Endometrial microvascular endothelial cells (primary cell): Measurements from ENCODE around the gene SAPCD2. TPM values are rescaled to one million over a fixed set of nuclear protein-coding genes. Genes with fewer than 3 reads are reported as not detected.

Experiments used
- in situ Hi-C: cut with HindIII; loops from 2 replicates; pipeline ENCODE4 v1.10.0; 2017; ENCODE audit warnings: low sequenced_read_pairs, low pct_unique_long_range_greater_than_20kb; ENCODE audit errors: inconsistent ontology term
- total RNA-seq: library from RNA; depleted of rRNA; stranded (reverse); fragments of >200 nt; gene quantifications from one replicate; pipeline ENCODE4 v1.2.3, GENCODE V29; 2015; ENCODE audit errors: inconsistent ontology term

SAPCD2 gene
- total RNA-seq, 1 donor from 2014 or later: 38.5 TPM

GRCh38 chr9:137084526-137084925 lies 14.2 kb upstream of the SAPCD2 start:
- in situ Hi-C loops: no loop called here

GRCh38 chr9:137083394-137084004 lies 13.1 kb upstream of the SAPCD2 start:
- in situ Hi-C loops: no loop called here

- in situ Hi-C loops: no loop called here
Measured at GRCh38 chr9:137082925-137083290, 12.6 kb upstream of the SAPCD2 start.

GRCh38 chr9:137082222-137082924 lies 12.0 kb upstream of the SAPCD2 start:
- in situ Hi-C loops: no loop called here

GRCh38 chr9:137080260-137081122 lies 10.1 kb upstream of the SAPCD2 start:
- in situ Hi-C loops: no loop called here

DNA sequence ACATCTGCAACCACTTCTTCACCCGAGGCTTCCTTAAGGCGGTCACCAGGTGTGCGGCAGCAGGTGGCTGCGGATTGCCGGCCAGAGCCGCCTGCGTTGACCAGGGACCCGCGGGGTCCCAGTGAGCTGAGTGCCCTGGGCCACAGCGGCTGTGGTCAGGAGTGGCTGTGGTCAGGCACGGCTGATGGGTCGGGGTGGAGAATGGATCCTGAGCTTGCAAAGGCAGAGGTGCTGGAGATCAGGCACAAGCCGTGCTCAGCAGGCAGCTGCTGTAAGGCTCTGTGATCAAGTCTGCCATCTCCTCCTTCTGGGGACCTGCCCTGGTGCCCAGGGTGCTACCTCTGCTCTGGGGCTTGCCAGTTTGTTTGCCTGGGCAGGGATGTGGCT lies 9.0 kb upstream of the SAPCD2 start:
- in situ Hi-C loops: no loop called here

GRCh38 chr9:137078701-137079400 lies 8.5 kb upstream of the SAPCD2 start:
- in situ Hi-C loops: no loop called here

DNA sequence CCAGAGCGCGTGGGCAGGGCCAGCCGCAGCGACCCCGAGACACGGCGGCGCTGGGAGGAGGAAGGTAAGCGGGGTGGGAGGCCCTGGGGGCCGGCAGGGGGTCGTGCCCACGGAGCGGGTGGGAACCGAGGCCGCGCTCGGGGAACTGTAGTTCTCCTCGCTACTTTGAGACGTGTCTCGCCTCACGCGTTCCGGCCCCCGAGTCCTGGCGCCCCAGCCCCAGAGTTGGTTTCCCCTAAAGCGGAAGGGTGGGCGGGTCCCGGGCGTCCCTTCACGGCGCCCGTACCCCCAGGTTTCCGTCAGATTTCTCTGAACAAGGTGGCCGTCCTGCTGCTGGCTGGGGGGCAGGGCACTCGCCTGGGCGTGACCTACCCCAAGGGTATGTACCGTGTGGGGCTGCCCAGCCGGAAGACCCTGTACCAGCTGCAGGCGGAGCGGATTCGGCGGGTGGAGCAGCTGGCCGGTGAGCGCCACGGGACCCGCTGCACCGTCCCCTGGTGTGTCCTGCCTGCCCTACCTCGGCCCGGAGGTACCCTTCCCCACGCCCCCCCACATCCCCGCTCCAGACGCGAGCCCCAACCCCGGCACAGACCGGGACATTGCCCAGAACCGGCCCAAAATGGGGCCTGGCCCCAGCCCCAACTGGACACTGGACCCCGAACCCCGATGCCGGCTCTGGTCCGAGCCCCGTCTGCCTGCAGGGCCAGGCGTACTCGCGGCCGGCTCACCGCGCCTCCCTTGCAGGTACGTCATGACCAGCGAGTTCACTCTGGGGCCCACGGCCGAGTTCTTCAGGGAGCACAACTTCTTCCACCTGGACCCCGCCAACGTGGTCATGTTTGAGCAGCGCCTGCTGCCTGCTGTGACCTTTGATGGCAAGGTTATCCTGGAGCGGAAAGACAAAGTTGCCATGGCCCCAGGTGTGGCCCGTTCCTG lies 7.7 kb upstream of the SAPCD2 start:
- in situ Hi-C loops: no loop called here

- in situ Hi-C loops: no loop called here
Measured at GRCh38 chr9:137077010-137077747, 6.8 kb upstream of the SAPCD2 start, which contains the start of gene UAP1L1. Gene UAP1L1 (plus strand): TSS chr9:137077517. CDS start chr9:137077533, 16 bp downstream.

- in situ Hi-C loops: no loop called here
Measured at GRCh38 chr9:137076636-137077009, 6.3 kb upstream of the SAPCD2 start.

GRCh38 chr9:137075275-137075775 lies 5.0 kb upstream of the SAPCD2 start:
- in situ Hi-C loops: no loop called here

DNA sequence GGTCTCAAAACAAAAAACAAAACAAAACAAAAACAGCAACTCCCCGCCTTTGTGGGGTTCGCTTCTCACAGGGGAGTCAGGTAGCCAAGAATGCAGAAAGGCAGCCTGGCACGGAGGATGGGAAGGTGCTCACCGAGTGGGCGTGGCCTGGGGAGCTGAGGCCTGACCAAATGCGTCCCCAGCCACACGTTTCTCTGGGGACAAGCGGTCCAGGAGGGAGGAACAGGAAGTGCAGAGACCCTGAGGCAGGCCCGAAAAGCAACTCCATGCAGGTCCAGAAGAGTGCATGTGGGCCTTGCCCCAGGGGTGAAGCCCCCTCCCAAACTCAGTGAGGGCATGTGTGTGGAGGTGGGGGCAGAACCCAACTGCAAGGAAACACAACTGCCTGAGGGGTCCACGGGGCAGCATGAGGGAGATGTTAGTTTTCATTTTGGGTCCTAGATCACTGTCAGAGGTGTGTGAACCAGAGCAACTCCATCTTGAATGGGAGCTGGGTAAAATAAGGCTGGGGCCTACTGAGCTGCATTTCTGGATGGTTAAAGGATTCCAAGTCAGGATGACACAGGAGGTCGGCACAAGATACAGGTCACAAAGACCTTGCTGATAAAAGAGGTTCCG lies 4.4 kb upstream of the SAPCD2 start:
- in situ Hi-C loops: no loop called here

DNA sequence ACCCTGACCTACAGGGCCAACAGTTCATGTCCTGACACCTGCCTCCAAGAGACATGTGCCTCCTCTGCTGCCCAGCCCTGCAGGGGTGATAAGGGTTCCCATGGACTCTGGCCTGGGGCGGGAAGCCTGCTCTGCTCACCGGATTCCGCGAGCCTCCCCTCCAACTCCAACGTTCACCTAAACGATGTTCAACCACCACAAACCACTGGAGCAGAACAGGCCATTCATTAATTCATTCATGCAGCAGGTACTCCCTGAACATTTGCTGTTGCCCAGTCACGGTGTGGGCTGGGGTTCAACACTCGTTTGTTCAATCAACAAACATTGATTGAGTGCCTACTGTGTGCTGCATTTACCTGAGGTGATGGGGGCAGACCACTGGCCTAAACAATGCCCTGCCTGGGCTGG lies 3.6 kb upstream of the SAPCD2 start:
- in situ Hi-C loops: no loop called here

- in situ Hi-C loops: no loop called here
Measured at GRCh38 chr9:137071282-137071681, 925 bp upstream of the SAPCD2 start.

GRCh38 chr9:137070906-137071275 lies 534 bp upstream of the SAPCD2 start:
- in situ Hi-C loops: no loop called here

- in situ Hi-C loops: no loop called here
Measured at GRCh38 chr9:137069508-137070091, 757 bp downstream of the SAPCD2 start.
